ENCODE measurements around the gene ZNHIT6. TPM values are rescaled to one million over a fixed set of nuclear protein-coding genes. Genes with fewer than 3 reads are reported as not detected.
"Not testable (repeated sequence)": the region's sequence is repeated elsewhere in the genome, so short reads cannot be mapped to it uniquely, and the experiment has no call there.

The ZNHIT6 gene
- total RNA-seq, 2 experiments from 2014 or later = 19.8 to 19.9 TPM

GRCh38 chr1:85660541-85660940 is 47.7 kb downstream of the ZNHIT6 start:
- no peak overlapping the region for H3K27ac Mint-ChIP-seq
- intact Hi-C loops (cut with micrococcal nuclease) = no loop called here
- H3K4me3 Mint-ChIP-seq = no peak overlapping the region
- H3K36me3 Mint-ChIP-seq (ENCODE audit: low read depth) = peaks cover 31% of the 10 kb centered on the region
- H3K9me3 Mint-ChIP-seq = no peaks in the 10 kb centered on the region
- no peak for DNase-seq
- H3K4me1 Mint-ChIP-seq (ENCODE audit: low read depth) = no peaks in the 10 kb centered on the region
- CTCF ChIA-PET = no interaction called here
- H3K27me3 Mint-ChIP-seq (ENCODE audit: low read depth) = no peaks in the 10 kb centered on the region

- CTCF ChIA-PET = no interaction called here
- intact Hi-C loops (cut with micrococcal nuclease) = no loop called here
- H3K4me3 Mint-ChIP-seq = no peak overlapping the region
Measured at GRCh38 chr1:85659174-85659573, 49.1 kb downstream of the ZNHIT6 start.

DNA sequence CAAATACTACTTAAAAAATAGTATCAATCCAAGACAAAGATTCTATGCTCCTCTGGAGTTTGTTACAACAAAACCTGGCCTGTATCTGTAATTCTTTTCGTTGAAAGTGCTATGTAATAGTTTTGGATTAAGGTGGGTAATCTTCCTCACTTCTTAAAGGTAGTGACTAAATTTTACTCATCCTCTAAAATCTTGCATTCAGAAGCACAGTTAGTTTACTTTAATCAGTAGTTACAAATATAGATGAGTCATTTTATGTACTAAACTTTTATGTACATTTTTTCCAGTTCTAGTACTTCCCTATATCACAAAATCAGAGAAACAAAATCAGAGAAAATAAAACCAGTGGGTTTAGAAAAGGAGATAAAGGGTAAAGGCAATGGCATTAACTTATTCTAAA is 51.3 kb downstream of the ZNHIT6 start:
- H3K27me3 Mint-ChIP-seq (ENCODE audit: low read depth) = no peaks in the 10 kb centered on the region
- intact Hi-C loops (cut with micrococcal nuclease) = no loop called here
- no peak overlapping the region for H3K27ac Mint-ChIP-seq
- H3K4me3 Mint-ChIP-seq = no peak overlapping the region
- DNase-seq = no peak
- no peaks in the 10 kb centered on the region for H3K4me1 Mint-ChIP-seq (ENCODE audit: low read depth)
- peaks cover 49% of the 10 kb centered on the region for H3K36me3 Mint-ChIP-seq (ENCODE audit: low read depth)
- H3K9me3 Mint-ChIP-seq = peaks cover 2% of the 10 kb centered on the region
- CTCF ChIA-PET = no interaction called here

More at GRCh38 chr1:85659174-85659573, 49.1 kb downstream of the ZNHIT6 start:
- H3K27ac Mint-ChIP-seq = no peak overlapping the region
- peaks cover 35% of the 10 kb centered on the region for H3K36me3 Mint-ChIP-seq (ENCODE audit: low read depth)
- H3K27me3 Mint-ChIP-seq (ENCODE audit: low read depth) = no peaks in the 10 kb centered on the region
- H3K4me1 Mint-ChIP-seq (ENCODE audit: low read depth) = no peaks in the 10 kb centered on the region
- no peaks in the 10 kb centered on the region for H3K9me3 Mint-ChIP-seq
- DNase-seq = no peak

- peaks cover 52% of the 10 kb centered on the region for H3K36me3 Mint-ChIP-seq (ENCODE audit: low read depth)
- no peaks in the 10 kb centered on the region for H3K4me1 Mint-ChIP-seq (ENCODE audit: low read depth)
- H3K27ac Mint-ChIP-seq = no peak overlapping the region
- intact Hi-C loops (cut with micrococcal nuclease) = no loop called here
- peaks cover 2% of the 10 kb centered on the region for H3K9me3 Mint-ChIP-seq
- H3K27me3 Mint-ChIP-seq (ENCODE audit: low read depth) = no peaks in the 10 kb centered on the region
- DNase-seq = no peak
- CTCF ChIA-PET = no interaction called here
- no peak overlapping the region for H3K4me3 Mint-ChIP-seq
Measured at GRCh38 chr1:85656256-85656655, 52.0 kb downstream of the ZNHIT6 start.

DNA sequence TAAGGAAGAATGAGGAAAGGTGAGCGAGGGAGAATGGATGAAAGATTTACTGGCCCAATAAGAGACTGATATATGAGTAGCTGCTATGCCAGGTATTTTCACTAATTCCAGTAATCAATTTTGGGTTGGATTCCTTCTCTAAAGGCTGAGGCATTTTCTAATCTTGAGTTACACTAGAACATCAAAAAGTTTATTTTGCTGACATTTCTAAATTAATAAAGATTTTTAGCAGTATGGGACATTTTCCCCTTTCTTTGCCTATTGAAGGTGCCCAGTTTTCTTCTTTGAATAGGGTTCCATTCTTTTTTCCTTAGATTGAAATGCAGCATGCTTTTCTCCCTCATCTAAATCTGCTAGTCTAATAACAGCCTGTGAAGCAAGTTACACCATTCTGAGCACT is 52.9 kb downstream of the ZNHIT6 start:
- Mint-ChIP-seq H3K9me3 (peaks cover 4% of the 10 kb centered on the region), H3K4me3 (no peak overlapping the region), H3K36me3 (ENCODE audit: low read depth) (peaks cover 56% of the 10 kb centered on the region), H3K4me1 (ENCODE audit: low read depth) (no peaks in the 10 kb centered on the region), H3K27me3 (ENCODE audit: low read depth) (no peaks in the 10 kb centered on the region), H3K27ac (no peak overlapping the region)
- intact Hi-C loops (cut with micrococcal nuclease) = no loop called here
- DNase-seq = no peak
- CTCF ChIA-PET = no interaction called here

DNA sequence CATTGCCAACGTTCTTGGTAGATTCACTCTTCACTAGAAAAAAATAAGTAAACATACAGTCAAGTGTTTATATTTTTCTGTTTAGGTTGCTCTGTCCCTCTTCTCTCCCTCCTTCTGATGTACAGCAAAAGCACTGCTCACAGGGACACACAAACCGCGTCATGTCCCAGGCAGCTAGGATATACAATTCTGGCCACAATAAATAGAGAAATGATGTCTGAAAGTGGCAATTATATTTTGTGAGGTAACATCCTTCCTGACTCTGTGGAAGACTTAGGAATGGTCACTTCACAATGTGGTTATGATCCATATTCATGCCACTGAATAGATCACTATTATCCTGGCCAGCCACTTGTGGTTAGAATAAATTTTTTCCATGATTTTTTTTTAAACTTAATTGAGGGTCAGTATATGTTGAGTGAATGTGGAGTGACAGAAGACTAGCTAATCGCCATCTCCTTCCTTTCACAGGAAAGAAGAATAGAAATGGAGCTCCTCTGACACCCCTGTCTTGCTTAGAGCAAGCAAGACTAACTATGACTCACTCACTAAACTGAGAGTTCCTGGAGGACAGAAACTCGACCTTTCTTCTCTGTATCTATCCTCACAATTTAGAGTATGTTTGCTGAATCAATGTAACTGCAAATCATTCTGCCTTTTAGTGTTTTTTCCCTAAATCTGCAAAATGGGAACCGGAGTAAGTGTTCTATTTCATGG is 54.0 kb downstream of the ZNHIT6 start:
- DNase-seq = no peak
- Mint-ChIP-seq H3K4me3 (no peak overlapping the region), H3K9me3 (peaks cover 8% of the 10 kb centered on the region), H3K27ac (no peak overlapping the region), H3K4me1 (ENCODE audit: low read depth) (no peaks in the 10 kb centered on the region), H3K27me3 (ENCODE audit: low read depth) (no peaks in the 10 kb centered on the region), H3K36me3 (ENCODE audit: low read depth) (peaks cover 65% of the 10 kb centered on the region)
- CTCF ChIA-PET = interaction anchor here (0.6 to 0.7 kb wide), 2 partner anchors 27 to 83 kb away, joined by 3 read pairs; no protein-coding TSS in a partner anchor
- intact Hi-C loops (cut with micrococcal nuclease) = no loop called here

- CTCF ChIA-PET = no interaction called here
- no peaks in the 10 kb centered on the region for H3K4me1 Mint-ChIP-seq (ENCODE audit: low read depth)
- peaks cover 78% of the 10 kb centered on the region for H3K36me3 Mint-ChIP-seq (ENCODE audit: low read depth)
- no peak overlapping the region for H3K27ac Mint-ChIP-seq
- no peak overlapping the region for H3K4me3 Mint-ChIP-seq
- H3K27me3 Mint-ChIP-seq (ENCODE audit: low read depth) = no peaks in the 10 kb centered on the region
- peaks cover 15% of the 10 kb centered on the region for H3K9me3 Mint-ChIP-seq
- intact Hi-C loops (cut with micrococcal nuclease) = no loop called here
- no peak for DNase-seq
Measured at GRCh38 chr1:85652327-85652726, 55.9 kb downstream of the ZNHIT6 start.

DNA sequence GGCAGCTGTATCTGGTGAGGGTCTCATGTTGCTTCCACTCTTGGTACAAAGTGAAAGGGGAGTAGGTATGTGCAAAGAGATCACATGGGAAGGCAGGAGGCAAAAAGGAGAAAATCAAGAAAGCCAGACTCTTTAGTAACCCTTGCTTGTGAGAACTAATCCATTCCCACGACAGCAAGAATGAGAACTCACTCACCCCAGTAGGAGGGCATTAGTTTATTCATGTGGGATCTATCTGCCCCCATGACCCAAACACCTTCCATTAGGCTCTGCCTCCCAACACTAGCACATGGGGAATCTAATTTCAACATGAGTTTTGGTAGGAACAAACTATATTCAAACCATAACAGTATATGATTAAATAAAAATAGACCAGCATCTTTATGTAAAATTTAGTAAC is 57.6 kb downstream of the ZNHIT6 start:
- Mint-ChIP-seq H3K4me1 (ENCODE audit: low read depth) (no peaks in the 10 kb centered on the region), H3K9me3 (peaks cover 15% of the 10 kb centered on the region), H3K4me3 (no peak overlapping the region), H3K27ac (no peak overlapping the region), H3K27me3 (ENCODE audit: low read depth) (no peaks in the 10 kb centered on the region), H3K36me3 (ENCODE audit: low read depth) (peaks cover 73% of the 10 kb centered on the region)
- CTCF ChIA-PET = no interaction called here
- intact Hi-C loops (cut with micrococcal nuclease) = no loop called here
- no peak for DNase-seq

DNA sequence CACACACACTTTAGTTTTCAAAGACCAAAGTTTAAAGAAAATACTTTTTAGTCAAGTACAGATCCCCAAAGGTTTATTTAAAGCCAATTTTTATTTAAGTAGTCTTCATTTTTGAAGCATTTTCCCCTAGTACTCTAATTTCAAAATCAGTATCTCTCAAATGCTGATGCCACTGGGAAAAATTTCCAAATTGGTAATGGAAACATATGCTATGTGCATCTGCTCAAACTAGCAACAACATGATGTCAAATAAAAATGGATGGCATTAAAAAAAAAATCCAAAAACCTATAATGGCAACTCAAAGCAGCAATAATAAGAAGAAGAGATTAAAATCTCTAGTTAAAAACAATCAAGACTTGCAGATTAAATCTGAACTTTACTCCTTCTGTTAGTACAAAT is 58.6 kb downstream of the ZNHIT6 start:
- intact Hi-C loops (cut with micrococcal nuclease) = no loop called here
- CTCF ChIA-PET = no interaction called here
- no peaks in the 10 kb centered on the region for H3K27me3 Mint-ChIP-seq (ENCODE audit: low read depth)
- peaks cover 68% of the 10 kb centered on the region for H3K36me3 Mint-ChIP-seq (ENCODE audit: low read depth)
- DNase-seq = no peak
- peaks cover 18% of the 10 kb centered on the region for H3K9me3 Mint-ChIP-seq
- H3K4me3 Mint-ChIP-seq = no peak overlapping the region
- H3K27ac Mint-ChIP-seq = no peak overlapping the region
- H3K4me1 Mint-ChIP-seq (ENCODE audit: low read depth) = no peaks in the 10 kb centered on the region

GRCh38 chr1:85641598-85642556 is 66.4 kb downstream of the ZNHIT6 start:
- H3K4me3 Mint-ChIP-seq; H3K27ac Mint-ChIP-seq; intact Hi-C loops (cut with micrococcal nuclease); H3K4me1 Mint-ChIP-seq (ENCODE audit: low read depth); H3K27me3 Mint-ChIP-seq (ENCODE audit: low read depth); CTCF ChIA-PET; DNase-seq: not testable (repeated sequence)
- Mint-ChIP-seq H3K9me3 (peaks cover 34% of the 10 kb centered on the region), H3K36me3 (ENCODE audit: low read depth) (peaks cover 63% of the 10 kb centered on the region)

GRCh38 chr1:85639920-85640319 is 68.3 kb downstream of the ZNHIT6 start:
- CTCF ChIA-PET; DNase-seq; H3K4me3 Mint-ChIP-seq; H3K27ac Mint-ChIP-seq; H3K27me3 Mint-ChIP-seq (ENCODE audit: low read depth); H3K4me1 Mint-ChIP-seq (ENCODE audit: low read depth); intact Hi-C loops (cut with micrococcal nuclease): not testable (repeated sequence)
- Mint-ChIP-seq H3K36me3 (ENCODE audit: low read depth) (peaks cover 74% of the 10 kb centered on the region), H3K9me3 (peaks cover 32% of the 10 kb centered on the region)

GRCh38 chr1:85638412-85638811 is 69.8 kb downstream of the ZNHIT6 start:
- peaks cover 29% of the 10 kb centered on the region for H3K9me3 Mint-ChIP-seq
- no peak overlapping the region for H3K4me3 Mint-ChIP-seq
- H3K36me3 Mint-ChIP-seq (ENCODE audit: low read depth) = peaks cover 73% of the 10 kb centered on the region
- intact Hi-C loops (cut with micrococcal nuclease) = no loop called here
- no peaks in the 10 kb centered on the region for H3K27me3 Mint-ChIP-seq (ENCODE audit: low read depth)
- CTCF ChIA-PET = no interaction called here
- no peaks in the 10 kb centered on the region for H3K4me1 Mint-ChIP-seq (ENCODE audit: low read depth)
- no peak for DNase-seq
- H3K27ac Mint-ChIP-seq = no peak overlapping the region

GRCh38 chr1:85630493-85630892 is 77.7 kb downstream of the ZNHIT6 start:
- Mint-ChIP-seq H3K9me3 (peaks cover 3% of the 10 kb centered on the region), H3K27ac (no peak overlapping the region), H3K4me1 (ENCODE audit: low read depth) (no peaks in the 10 kb centered on the region), H3K4me3 (no peak overlapping the region), H3K27me3 (ENCODE audit: low read depth) (no peaks in the 10 kb centered on the region), H3K36me3 (ENCODE audit: low read depth) (peaks cover 66% of the 10 kb centered on the region)
- CTCF ChIA-PET = no interaction called here
- intact Hi-C loops (cut with micrococcal nuclease) = no loop called here
- no peak for DNase-seq

All from activated naive CD4-positive, alpha-beta T cell treated with anti-CD3 and anti-CD28 coated beads for 36 hours (primary cell).